Amniotic epithelial cell (primary cell): ENCODE measurements around the gene PKDCC.

Source experiments
- DNase-seq: peaks from one replicate; pipeline ENCODE4 v3.0.0-alpha.2; 2010; ENCODE audit warnings: low read depth

The PKDCC gene

DNA sequence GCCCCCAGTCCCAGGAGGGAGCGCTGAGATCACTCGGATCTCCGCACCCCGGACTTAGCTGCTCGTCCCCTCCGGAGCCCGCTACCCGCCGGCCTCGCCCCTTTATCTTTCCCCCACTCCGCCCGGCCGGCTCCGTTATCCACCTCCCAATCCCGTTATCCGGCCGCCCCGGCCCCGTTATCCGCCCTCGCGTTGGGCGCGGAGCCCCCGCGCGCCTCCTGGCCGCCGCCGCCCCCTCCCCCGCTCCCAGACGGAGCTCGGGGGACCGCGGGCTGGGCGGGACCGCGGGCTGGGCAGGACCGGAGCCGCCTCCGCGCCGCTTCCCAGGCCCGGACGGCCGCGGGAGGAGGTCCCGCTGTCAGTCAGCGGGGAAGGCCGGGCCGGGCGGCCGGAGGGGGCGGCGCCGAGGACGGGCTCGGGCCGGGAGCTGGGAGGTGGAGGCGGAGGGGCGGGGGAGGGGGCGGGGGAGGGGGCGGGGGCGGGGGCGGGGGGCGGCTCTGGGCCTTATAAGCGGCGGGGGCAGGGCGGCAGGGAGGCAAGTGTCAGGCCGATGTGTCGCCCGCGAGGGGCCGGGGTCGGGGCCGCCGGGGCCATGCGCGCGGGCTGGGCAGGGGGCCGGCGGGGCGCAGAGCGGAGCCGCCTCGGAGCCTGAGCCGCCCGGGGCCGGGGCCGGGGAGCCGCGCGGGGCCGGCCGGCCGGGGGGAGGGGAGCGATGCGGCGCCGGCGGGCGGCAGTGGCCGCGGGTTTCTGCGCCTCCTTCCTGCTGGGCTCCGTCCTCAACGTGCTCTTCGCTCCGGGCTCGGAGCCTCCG is at the start of gene PKDCC:
Gene PKDCC (plus strand): TSS at position 534 of the 811 bp plus-strand sequence. CDS start 179 bp downstream, at position 713.
- DNase-seq, result peak; percentile 84

- peak; percentile 42 for DNase-seq
These were observed 49.4 kb upstream of the PKDCC start for GRCh38 chr2:41998186-41999127.

DNA sequence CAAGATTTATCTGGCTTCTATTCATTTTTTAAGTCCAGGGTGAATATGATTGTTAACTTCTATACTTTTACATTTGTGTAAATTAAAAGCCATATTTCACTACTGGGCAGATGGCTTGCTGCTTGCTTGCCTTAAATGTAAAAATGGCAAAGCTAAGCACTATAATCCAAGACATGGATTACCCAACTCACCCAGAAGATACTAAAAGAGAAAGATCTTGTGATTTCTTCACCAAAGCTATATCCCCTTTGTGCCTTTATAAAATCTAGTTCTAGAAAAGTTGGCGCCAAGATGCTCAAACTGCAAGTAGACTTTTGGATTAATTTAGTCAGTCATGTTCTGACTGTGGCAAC is 48.7 kb upstream of the PKDCC start:
- DNase-seq, result peak; percentile 51

GRCh38 chr2:41999592-42000281 is 48.1 kb upstream of the PKDCC start:
- DNase-seq, result no peak

- DNase-seq, result no peak
These were observed 46.1 kb upstream of the PKDCC start for GRCh38 chr2:42001711-42002201.

- DNase-seq, result no peak
These were observed 40.3 kb upstream of the PKDCC start for GRCh38 chr2:42007551-42007950.

DNA sequence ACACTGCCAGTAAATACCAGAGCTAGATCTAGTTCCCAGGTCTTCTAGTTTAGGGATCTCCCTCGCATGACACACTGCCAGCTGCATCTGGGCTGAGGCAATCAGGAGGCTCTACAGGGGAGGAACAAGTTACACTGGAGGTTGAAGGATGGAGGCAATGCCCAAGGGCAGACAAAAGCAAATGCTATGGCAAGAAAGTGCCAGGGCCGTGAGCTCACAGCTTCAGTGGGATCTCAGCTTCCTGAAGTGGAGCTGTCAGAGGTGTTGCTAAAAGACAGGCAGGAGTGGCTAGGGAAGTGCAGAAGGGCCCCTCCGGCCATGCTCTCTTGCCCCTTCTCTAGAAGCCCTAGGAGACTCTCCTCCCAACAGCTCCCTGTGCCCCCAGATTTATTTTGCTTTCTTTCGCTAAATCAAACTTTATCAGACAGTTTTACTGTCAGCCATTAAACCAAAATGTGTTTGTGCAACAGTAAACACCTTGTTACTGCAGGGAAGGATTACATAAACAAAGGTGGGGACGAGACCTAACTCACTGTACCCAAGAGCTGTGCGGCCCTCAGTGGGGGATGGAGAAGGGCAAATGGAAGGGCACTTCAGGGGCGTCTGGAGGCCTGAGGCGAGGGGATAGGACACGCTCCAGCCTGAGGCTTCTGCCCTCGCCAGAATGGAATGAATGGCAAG is 39.4 kb upstream of the PKDCC start:
- DNase-seq, result peak; percentile 68

DNA sequence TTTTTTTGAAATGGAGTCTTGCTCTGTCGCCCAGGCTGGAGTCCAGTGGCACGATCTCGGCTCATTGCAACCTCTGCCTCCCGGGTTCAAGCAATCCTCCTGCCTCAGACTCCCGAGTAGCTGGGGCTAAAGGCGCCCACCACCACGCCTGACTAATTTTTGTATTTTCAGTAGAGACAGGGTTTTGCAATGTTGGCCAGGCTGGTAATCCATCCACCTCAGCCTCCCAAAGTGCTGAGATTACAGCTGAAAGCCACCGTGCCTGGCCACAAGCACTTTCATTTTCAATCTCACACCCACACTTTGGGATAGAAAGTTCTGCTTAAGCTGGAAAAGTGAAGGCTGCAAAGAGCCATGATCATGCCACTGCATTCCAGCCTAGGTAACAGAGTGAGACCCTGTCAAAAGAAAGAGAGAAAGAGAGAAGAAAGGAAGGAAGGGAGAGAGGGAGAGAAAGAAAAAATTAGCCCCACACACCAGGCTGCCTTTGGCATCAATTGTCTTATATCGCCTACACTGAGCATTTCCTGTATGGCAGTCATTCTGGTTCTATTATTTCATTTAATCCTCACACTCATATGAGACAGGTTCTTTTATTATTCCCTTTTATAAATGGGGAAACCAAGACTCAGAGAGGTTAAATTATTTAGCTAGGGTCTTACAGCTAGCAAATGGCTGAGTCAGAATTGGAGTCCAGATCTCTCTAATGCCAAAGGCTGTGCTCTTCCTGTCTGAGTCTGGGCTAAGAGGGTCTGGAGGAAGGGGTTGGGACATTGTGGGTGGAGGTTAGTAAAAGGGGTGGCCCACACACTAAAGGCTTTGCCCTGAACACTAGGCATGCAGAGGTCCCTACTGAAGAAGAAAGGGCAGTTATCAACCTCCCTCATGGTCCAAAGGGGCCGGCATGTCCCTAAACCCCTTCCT is 37.9 kb upstream of the PKDCC start:
- DNase-seq, result peak; percentile 60

DNA sequence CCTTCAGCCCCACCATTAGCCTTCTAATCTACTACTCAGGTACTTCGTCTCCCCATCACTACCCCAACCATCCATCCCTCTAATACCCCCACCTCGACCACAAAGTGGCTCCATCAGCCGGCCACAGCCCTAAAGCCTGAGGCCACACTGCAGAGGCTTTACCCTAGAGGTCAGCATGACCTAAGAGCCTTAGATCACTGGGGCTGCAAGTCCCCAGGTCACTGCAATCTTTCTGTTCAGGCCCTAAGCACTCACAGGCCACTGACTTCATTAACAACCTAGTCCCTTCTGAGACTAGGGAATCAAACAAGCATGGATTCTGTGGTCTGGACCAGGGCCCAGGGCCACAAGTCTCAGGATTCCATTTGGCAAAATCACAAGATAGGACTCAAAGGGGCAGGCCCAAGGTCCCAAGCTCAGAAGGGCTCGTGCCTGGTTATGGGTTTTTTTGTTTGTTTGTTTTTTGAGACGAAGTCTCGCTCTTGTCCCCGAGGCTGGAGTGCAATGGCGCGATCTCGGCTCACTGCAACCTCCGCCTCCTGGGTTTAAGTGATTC is 37.0 kb upstream of the PKDCC start:
- peak; percentile 86 for DNase-seq

- no peak for DNase-seq
These were observed 35.7 kb upstream of the PKDCC start for GRCh38 chr2:42012137-42012536.

DNA sequence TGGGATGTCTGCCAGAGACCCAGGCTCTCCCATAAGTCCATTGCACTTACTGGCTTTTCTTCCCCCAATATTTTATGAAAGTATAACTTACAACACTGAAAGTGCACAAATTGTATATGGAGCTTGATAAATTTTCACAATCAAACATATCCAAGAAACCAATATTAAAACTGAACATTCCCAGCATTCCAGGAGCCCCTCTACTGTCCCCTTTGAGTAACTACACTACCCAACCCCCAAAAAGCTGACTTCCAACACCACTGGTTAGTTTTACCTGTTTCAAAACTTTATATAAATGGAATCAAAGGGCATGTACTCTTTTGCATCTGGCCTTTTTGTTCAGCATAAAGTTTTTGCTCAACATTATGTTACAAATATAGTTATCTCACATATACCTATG is 35.2 kb upstream of the PKDCC start:
- no peak for DNase-seq

- peak; percentile 53 for DNase-seq
These were observed 34.4 kb upstream of the PKDCC start for GRCh38 chr2:42013409-42013808.

DNA sequence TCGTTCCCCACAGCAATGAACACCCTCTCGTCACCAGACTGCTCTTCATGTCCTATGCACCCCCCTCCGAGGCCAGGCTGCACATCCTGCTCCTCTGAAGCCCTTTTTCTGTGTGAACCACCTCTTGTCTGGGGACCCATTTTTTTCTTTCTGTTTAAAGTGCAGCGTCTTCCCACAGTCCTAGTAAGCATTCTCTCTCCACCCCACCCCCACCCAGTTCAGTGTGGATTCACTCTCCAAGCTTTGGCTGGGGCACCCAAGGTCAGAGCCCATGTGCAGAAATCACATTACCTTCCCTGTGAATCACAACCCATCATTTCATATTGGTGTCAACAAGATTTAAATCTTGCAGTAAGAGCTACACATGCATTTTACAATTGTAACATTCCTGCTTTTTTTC is 26.4 kb upstream of the PKDCC start:
- DNase-seq, result peak; percentile 96

GRCh38 chr2:42025151-42025582 is 22.7 kb upstream of the PKDCC start:
- peak; percentile 57 for DNase-seq

- DNase-seq, result no peak
These were observed 21.5 kb upstream of the PKDCC start for GRCh38 chr2:42026272-42026671.

DNA sequence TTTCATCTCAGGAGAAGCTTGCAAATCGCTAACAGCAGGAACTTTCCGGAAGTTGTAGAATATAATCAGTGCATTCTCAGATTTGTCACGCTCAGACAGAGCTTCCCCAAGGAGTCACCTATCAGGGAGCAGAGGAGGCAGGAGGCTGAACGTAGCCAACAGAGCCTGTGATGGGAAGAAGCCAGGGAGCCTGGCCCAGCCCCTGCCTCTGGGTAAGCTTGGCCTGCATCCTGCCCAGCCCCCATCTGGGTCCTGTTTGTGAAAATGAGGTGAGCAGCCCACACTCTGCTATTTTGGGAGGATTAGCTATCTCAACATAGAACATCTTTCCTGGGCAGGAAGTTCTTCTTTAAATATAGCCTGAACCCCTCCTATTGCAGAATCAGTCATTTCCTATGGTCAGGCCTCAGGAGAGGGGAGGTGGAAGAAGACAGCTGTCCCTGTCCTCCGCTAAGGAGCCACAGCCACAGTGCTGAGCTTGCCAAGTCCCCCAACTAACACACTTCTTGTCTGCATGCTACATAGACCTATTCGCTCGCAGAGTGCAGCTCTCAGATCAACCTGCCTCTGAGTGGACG is 19.2 kb upstream of the PKDCC start:
- no peak for DNase-seq

DNA sequence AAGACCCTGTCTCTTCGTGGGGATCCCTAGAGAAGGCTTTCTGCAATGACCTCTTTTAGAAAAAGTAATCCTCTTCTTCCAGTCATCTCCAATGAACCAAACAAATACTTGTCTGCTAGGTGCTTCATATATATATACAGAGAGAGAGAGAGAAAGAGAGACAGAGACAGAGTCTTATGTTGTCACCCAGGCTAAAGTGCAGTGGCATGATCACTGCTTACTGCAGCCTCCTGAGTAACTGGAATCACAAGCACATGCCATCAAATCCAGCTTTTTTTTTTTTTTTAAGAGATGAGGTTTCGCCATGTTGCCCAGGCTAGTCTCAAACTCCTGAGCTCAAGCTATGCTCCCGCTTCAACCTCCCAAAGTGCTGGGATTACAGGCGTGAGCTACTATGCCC is 18.6 kb upstream of the PKDCC start:
- no peak for DNase-seq

- DNase-seq, result no peak
These were observed 18.1 kb upstream of the PKDCC start for GRCh38 chr2:42029639-42030199.

- no peak for DNase-seq
These were observed 17.5 kb upstream of the PKDCC start for GRCh38 chr2:42030200-42030759.
